Stimulated activated CD4-positive, alpha-beta T cell treated with anti-CD3 and anti-CD28 coated beads, Interleukin-12 subunit alpha, Interleukin-12 subunit beta, amount 100 ng/mL, for 4 hours (primary cell): ENCODE measurements around the gene CACNA1H.

Experiments used
- DNase-seq: peaks from one replicate; pipeline ENCODE4 v3.0.0-alpha.2; 2020

The CACNA1H gene

DNA sequence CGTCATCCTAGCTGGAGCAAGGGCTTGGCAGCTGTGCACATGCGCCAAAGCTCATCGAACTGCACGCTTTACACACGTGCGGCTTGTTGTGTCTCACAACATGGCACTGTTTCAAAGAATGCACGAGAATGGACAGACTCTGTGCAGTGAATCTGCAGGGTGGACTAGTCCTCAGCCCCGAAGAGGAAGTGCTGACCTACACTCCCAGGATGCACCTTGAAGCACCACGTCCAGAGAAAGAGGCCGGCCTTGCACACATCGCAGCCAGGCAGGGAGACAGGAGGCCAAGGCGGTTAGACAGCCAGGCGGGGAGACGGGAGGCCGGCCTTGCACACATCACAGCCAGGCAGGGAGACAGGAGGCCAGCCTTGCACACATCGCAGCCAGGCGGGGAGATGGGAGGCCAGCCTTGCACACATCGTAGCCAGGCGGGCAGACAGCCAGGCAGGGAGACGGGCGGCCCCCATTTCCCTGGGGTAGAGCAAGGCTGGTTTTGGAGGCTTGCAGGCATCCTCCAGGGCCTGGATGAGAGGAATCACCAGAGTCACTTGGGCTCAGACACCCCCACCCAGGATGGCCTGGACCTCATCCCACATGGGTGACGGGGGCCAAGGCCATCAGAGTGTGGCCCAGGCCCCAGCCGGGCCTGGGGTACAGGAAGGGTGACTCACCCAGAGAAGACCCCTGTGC, 9.0 kb upstream of the CACNA1H start:
- no peak for DNase-seq

- DNase-seq = no peak
Observed at GRCh38 chr16:1144476-1145382, 8.2 kb upstream of the CACNA1H start.

GRCh38 chr16:1145383-1146100, 7.4 kb upstream of the CACNA1H start:
- no peak for DNase-seq

DNA sequence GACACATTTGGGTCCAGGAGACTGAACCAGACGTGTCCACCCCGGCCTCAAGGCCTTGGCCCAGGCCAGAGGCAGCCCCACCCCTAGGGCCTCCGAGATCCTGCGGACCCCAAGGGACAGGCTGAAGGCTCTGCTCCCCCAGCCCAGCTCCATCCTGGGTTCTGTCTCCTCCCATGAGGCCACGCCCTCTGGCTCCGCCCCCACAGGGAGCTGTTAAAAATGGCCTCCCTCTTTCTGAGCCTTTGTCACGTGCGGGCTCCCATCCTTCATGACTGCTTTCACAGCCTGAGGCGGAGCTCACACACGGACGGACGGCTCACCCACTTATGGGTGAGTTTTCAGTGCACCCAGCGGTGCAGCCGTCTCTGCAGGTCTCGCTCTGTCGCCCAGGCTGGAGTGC, 6.5 kb upstream of the CACNA1H start:
- DNase-seq = no peak

- no peak for DNase-seq
Observed at GRCh38 chr16:1147027-1147426, 5.9 kb upstream of the CACNA1H start.

DNA sequence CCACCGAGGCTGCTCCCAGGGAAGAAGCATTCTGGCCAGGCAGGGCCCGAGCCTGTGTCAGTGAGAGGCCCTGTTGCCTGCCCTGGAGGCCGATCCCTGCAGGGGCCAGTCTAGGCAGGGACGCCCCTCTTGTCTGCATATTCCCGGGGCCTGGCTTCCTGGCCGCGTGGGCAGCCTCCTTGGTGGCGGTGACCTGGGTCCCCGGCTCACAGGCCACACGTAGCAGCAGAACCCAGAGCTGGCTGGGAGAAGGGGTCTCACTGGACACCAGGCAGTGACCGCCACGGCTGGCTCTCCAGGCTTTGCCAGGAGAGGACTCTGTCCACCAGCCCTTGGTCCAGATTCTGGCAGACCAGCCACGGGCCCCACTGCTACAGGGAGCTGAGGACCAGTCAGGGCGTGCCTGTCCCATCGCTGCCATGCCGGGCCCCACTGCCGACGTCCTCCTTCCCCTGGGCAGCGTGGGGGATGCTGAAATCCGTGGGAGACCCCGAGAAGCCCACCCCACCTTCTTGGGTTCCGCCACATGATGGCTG, 3.7 kb upstream of the CACNA1H start:
- DNase-seq = no peak

DNA sequence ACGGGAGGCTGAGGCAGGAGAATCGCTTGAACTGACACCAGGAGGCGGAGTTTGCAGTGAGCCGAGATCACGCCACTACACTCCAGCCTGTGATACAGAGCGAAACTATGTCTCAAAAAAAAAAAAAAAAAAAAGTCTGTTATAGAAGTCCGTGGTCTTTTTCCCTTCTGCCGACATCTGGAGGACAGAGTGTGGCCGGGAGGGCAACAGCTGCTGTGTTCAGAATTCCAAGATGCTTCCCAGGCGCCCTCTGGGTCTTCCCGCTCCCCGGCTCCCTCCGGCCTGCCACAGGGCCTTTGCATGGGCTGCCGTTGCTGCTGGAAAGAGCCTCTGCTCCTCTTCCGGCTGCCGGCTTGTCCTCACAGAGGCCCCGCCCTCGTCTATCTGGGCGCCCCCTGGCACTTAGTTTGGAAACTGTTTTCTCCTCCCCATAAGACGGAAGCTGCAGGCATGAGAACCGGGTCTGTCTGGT, 2.4 kb upstream of the CACNA1H start:
- peak; percentile 6 for DNase-seq

DNA sequence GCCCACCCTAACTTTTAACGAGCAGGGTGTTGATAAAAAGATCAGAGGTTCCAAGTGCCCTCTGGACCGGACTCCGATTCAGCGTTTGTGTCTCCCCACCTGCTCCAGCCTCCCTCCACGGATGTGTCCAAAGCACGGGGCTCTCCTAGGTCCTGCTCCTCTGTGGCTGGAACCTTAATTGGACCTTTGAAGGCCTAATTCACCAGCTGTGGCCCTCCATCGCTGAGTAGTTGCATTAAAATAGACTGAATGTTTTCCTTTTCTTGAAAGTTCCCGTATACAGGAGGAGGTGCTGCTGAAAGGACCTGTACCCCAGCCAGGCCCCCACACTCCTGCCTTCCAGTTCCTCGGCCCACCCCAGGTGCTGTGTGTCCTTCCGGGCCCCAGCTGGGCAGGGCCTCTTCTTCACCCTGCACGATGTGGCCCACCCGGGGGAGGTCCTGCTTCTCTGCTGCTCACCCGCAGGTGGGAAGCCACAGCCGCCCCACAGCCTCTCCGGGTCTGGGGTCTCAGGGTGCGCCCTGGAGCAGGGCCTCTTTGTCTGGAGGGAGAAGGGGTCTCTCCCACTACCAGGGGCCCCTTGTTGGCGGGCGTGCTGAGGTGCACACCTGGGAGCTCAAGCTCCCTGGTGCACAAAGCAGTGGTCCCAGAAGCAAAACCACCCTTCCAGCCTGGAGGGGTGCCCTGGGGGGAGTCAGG, 1.3 kb upstream of the CACNA1H start:
- DNase-seq = no peak

GRCh38 chr16:1152123-1152638, 725 bp upstream of the CACNA1H start:
- peak; percentile 52 for DNase-seq

- DNase-seq = peak; percentile 5
Observed at GRCh38 chr16:1153480-1154160, 714 bp downstream of the CACNA1H start.

- peak; percentile 3 for DNase-seq
Observed at GRCh38 chr16:1154291-1154886, 1.5 kb downstream of the CACNA1H start.

DNA sequence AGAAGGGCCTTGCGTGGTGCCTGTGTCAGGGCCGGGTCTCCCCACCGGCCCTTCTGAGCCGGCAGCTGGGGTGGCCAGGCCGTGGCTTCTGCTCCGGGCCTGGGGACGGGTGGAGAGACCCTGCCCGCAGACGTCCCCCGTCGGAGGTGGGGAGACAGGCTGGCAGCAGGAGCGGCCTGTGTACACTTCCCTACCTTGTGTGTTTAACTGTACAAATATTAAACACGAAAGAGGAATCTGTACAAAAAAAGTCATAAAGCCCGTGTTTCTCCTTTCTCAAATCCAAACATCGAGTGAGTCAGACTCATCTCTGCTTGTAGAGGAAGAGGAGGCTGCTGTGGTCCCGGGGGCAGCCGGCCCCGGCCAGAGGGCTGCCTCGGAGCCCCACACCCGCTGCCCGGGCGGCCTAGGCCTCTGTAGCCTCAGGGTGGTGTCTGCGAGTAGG, 2.0 kb downstream of the CACNA1H start:
- no peak for DNase-seq

DNA sequence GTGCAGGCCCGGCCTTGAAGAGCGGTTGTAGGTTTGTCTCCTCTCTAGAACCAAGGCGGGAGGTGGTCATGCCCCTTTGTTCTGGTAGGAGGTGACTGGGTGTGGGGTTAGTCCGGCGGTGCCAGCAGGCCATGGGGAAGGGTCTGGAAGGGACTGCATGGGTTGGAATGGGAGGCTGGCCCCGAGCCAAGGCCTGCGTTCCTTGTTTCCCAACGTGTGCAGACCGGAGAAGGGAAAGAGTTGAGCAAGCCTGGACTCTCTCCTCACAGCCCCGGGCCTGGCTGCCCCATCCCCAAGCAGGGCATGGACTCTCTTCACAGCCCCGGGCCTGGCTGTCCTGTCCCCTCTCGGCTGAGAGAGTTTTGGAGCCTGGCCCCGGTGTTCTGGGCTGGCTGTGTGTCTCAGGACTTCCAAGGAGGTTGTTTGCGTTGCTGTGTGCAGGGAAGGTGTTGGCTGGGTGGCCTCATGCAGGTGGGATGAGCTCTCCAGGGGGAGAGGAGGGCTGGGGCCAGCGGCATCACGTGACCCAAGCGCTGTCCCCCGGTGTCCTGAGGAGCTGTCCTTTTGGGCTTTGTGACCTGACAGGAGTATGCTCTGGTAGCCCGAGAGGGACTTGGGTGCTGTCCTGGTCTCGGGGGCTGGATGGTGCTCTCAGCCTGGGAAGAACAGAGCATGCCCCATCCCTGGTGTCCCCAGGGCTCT, 2.6 kb downstream of the CACNA1H start:
- no peak for DNase-seq

GRCh38 chr16:1156055-1156982, 3.4 kb downstream of the CACNA1H start:
- no peak for DNase-seq

GRCh38 chr16:1156983-1157638, 4.2 kb downstream of the CACNA1H start:
- DNase-seq = no peak

DNA sequence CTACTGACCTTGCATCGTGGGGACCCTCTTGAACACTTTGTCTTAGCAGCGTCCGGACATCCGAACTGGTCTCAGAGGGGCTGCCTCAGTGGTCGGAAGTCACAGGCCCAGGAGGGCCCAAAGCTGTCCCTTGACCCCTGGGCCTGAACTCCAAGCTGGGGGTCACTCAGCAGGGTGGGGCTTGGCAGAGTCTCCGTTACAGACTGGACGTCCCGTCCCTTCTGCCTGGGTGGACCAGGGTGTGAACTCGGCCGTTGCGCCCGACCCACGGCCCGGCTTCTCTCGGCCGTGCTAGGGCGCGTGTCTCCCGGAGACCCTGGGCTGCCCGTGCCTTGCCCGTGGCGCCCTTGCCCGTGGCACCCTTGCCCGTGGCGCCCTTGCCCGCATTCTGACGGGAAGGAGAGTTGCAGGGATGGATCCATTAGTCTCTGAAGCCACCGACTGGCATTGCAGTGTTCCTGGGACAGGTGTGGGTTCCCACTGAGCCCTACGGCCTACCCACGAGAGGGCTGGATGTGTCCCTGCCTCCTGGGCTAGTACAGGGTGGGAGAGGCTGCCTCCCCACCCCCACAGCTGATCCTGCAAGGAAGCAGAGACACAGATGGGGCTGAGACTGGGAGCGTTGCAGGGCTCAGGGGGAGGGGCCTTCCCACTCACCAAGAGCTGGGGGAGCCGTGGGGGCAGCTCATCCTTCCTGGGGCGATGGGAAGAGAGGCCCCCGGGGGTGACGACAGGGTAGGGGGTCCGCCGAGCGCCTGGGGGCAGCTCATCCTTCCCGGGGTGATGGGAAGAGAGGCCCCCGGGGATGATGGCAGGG, 4.9 kb downstream of the CACNA1H start:
- no peak for DNase-seq

DNA sequence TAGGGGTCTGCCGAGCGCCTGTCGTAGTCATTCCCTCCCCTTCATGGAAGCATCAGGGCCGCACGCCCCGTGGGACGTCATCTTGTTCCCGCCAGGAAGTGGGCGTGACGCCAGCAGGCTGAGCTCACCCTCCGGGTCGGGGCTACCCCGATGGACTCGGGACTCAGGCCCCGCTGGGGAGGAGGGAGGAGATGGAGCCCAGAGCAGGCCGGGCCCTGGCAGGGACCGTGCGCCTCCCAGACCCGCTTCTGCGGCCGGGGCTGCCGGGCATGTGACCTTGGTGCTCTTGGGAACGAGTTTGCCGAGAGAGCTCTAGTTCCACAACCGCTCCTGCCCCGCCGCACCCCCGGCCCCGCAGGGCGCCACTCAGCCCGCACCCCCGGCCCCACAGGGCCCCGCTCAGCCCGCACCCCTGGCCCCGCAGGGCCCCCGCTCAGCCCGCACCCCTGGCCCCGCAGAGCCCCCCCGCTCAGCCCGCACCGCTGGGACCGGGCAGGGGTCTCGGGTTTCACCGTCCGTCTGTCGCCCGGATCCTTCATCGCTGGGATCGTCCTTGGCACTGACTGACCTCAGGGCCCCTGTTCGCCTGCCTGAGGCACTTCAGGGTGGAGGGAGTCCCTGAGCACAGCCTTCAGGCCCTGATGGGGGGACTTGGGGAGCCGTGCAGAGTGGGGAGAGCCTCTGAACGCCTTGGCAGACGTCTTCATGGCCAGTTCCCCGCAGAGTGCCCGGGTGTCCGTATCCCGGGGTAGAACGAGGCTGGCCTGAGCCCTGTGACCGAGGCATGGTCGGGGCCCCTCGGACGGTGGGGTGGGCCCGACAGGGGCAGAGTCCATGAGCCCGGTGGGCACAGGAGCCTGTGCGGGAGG, 5.8 kb downstream of the CACNA1H start:
- DNase-seq = no peak
